A549 (cell line): ENCODE data around the gene GNG12. TPM values are rescaled to one million over a fixed set of nuclear protein-coding genes. Genes with fewer than 3 reads are reported as not detected.

ENCODE experiments used
- ATAC-seq, 2 experiments: fragments of 200-7000 bp in 1 of 2; fragments of >200 bp in 1 of 2; cut with Nextera tagmentation in 1 of 2; cut with Tn5 transposase in 1 of 2; 3 replicates each; pipeline versions ENCODE4 v1.8.0 to v1.9.1; 2018 to 2020; ENCODE audit warnings: mild to moderate bottlenecking in 1 of 2, moderate library complexity in 1 of 2
- CTCF ChIA-PET: fragments of 300-600 bp; sonication (Branson Sonifier 250); formaldehyde crosslinking; extraction: SDS; loops from one replicate; lab custom pipeline; 2021; ENCODE audit warnings: antibody characterized with exemption, inconsistent platforms; lab: Yijun Ruan, JAX
- POLR2A ChIA-PET: fragments of 350-600 bp; formaldehyde crosslinking; extraction: SDS; loops from one replicate; lab custom pipeline; 2021; ENCODE audit warnings: antibody characterized with exemption, inconsistent platforms; lab: Yijun Ruan, JAX
- DNase-seq, 2 experiments: peaks; one replicate each; pipeline versions ENCODE4 v3.0.0 to v3.0.0-alpha.2; 2011 to 2016; ENCODE audit warnings: low read depth in 1 of 2, low spot score in 1 of 2
- FAIRE-seq: peaks from 2 replicates; lab custom pipeline; 2011; peaks lifted over from hg19 to GRCh38; lab: Jason Lieb, UNC
- H3K27ac ChIP-seq, 2 experiments: fragments of >200 bp; sonication (Bioruptor Twin); formaldehyde crosslinking; 3 replicates each; pipeline ENCODE4 v1.5.1; 2016 to 2017
- H3K4me1 ChIP-seq: fragments of >200 bp; sonication (Bioruptor Twin); formaldehyde crosslinking; 3 replicates; pipeline ENCODE4 v1.6.1; 2016
- H3K4me2 ChIP-seq: fragments of >200 bp; sonication (Bioruptor Twin); formaldehyde crosslinking; 3 replicates; pipeline ENCODE4 v1.6.1; 2016
- H3K4me3 ChIP-seq: fragments of >200 bp; sonication (Bioruptor Twin); formaldehyde crosslinking; 3 replicates; pipeline ENCODE4 v1.5.1; 2016
- H3K9me3 ChIP-seq: fragments of >200 bp; sonication (Bioruptor Twin); formaldehyde crosslinking; 3 replicates; pipeline ENCODE4 v1.6.1; 2016
- ATOH8 ChIP-seq: fragments of 250-450 bp; sonication (Bioruptor Pico); IDR thresholded peaks from 2 replicates; pipeline ENCODE4 v1.5.0; 2020; ENCODE audit warnings: low read depth, mild to moderate bottlenecking, moderate library complexity
- BHLHE40 ChIP-seq: IDR thresholded peaks from 2 replicates; pipeline ENCODE4 v1.6.1; 2012; ENCODE audit warnings: low read depth, low read length, inconsistent platforms
- CEBPB ChIP-seq, 2 experiments: fragments of >200 bp in 1 of 2; sonication (Bioruptor Twin) in 1 of 2; formaldehyde crosslinking in 1 of 2; IDR thresholded peaks; 2 replicates each; pipeline ENCODE4 v1.6.1; 2012 to 2016
- CTCF ChIP-seq: fragments of >200 bp; sonication (Bioruptor Twin); formaldehyde crosslinking; IDR thresholded peaks from 3 replicates; pipeline ENCODE4 v1.5.1; 2016
- E2F6 ChIP-seq: IDR thresholded peaks from 2 replicates; pipeline ENCODE4 v1.6.1; 2012; ENCODE audit warnings: low read depth, borderline replicate concordance
- ESRRA ChIP-seq: fragments of 150-350 bp; IDR thresholded peaks from 2 replicates; pipeline ENCODE4 v1.6.1; 2014; ENCODE audit warnings: mild to moderate bottlenecking, low read length, borderline replicate concordance
- FOSB ChIP-seq: fragments of 250-450 bp; sonication (Bioruptor Pico); IDR thresholded peaks from 2 replicates; pipeline ENCODE4 v1.5.0; 2020; ENCODE audit warnings: mild to moderate bottlenecking, moderate library complexity
- HES2 ChIP-seq: fragments of >200 bp; sonication (Bioruptor Twin); formaldehyde crosslinking; IDR thresholded peaks from 2 replicates; pipeline ENCODE4 v1.6.1; 2016
- HOXA7 ChIP-seq: fragments of 250-450 bp; sonication (Bioruptor Pico); IDR thresholded peaks from 2 replicates; pipeline ENCODE4 v1.5.0; 2020; ENCODE audit warnings: mild to moderate bottlenecking, moderate library complexity
- JUN ChIP-seq, 2 experiments: fragments of >200 bp; sonication (Bioruptor Twin); formaldehyde crosslinking; IDR thresholded peaks; 2 replicates in 1 of 2; 3 replicates in 1 of 2; pipeline ENCODE4 v1.6.1; 2016 to 2017
- KDM1A ChIP-seq: fragments of 200-600 bp; sonication (generic); IDR thresholded peaks from 2 replicates; pipeline ENCODE4 v1.6.1; 2016; ENCODE audit warnings: low read depth, mild to moderate bottlenecking
- MAX ChIP-seq: IDR thresholded peaks from 2 replicates; pipeline ENCODE4 v1.6.1; 2012
- NPAS2 ChIP-seq: fragments of 250-450 bp; sonication (Bioruptor Pico); IDR thresholded peaks from 2 replicates; pipeline ENCODE4 v1.8.0; 2022; ENCODE audit warnings: mild to moderate bottlenecking, moderate library complexity, borderline replicate concordance
- PBX3 ChIP-seq: IDR thresholded peaks from 2 replicates; pipeline ENCODE4 v1.6.1; 2012
- PHF8 ChIP-seq: fragments of 200-600 bp; sonication (generic); IDR thresholded peaks from 2 replicates; pipeline ENCODE4 v1.6.1; 2016; ENCODE audit warnings: low read depth, mild to moderate bottlenecking, antibody characterized with exemption, moderate library complexity, borderline replicate concordance
- RAD21 ChIP-seq, 2 experiments: fragments of >200 bp in 1 of 2; sonication (Bioruptor Twin) in 1 of 2; formaldehyde crosslinking in 1 of 2; IDR thresholded peaks in 1 of 2; conservative IDR thresholded peaks in 1 of 2; 2 replicates in 1 of 2; 3 replicates in 1 of 2; pipeline ENCODE4 v1.6.1; 2012 to 2018; ENCODE audit warnings: inconsistent platforms in 1 of 2
- SMC3 ChIP-seq: fragments of >200 bp; sonication (Bioruptor Twin); formaldehyde crosslinking; IDR thresholded peaks from 3 replicates; pipeline ENCODE4 v1.6.1; 2018; ENCODE audit warnings: inconsistent platforms
- ZSCAN20 ChIP-seq: fragments of 250-450 bp; sonication (Bioruptor Pico); IDR thresholded peaks from 2 replicates; pipeline ENCODE4 v1.8.0; 2022; ENCODE audit warnings: mild to moderate bottlenecking, moderate library complexity
- WGBS: methylation state at CpG from one replicate; pipeline ENCODE4 v1.1.6; 2017; ENCODE audit errors: missing lambda C conversion rate; 5-methylcytosine and 5-hydroxymethylcytosine counted together
- polyA plus RNA-seq, 4 experiments: library from polyadenylated mRNA; depleted of rRNA in 3 of 4; stranded (reverse); fragments of >200 nt; fragmentation: RNase III in 1 of 4; extraction: RNeasy Plus Mini Kit Qiagen cat#74134 plus additional on column Dnase treatment in 1 of 4; gene quantifications; 2 replicates in 3 of 4; 3 replicates in 1 of 4; pipeline ENCODE4 v1.2.3, GENCODE V29; 2011 to 2017

Gene GNG12
- polyA plus RNA-seq, 2 of the 4 experiments (the other 2 are of a cell fraction) = 91.8 to 132 TPM

- TF ChIP-seq ZSCAN20 (CRISPR knock-in tag) (no peak), NPAS2 (CRISPR knock-in tag) (no peak)
These were observed 22.2 kb upstream of the GNG12 start (continued) for GRCh38 chr1:67855444-67855843.

GRCh38 chr1:67853704-67854103, 20.4 kb upstream of the GNG12 start:
- ATAC-seq = peak; percentile 76 to 86
- Histone ChIP-seq H3K27ac (peak overlapping the region; percentile 35 to 88), H3K4me2 (no peak overlapping the region), H3K4me1 (peaks cover 26% of the 10 kb centered on the region), H3K9me3 (no peaks in the 10 kb centered on the region), H3K4me3 (no peak overlapping the region)
- peak; percentile 59 to 83 for DNase-seq
- POLR2A ChIA-PET = no interaction called here
- TF ChIP-seq SMC3 = peak; percentile 97
- peak; percentile 71 for TF ChIP-seq CTCF
- TF ChIP-seq RAD21 (conservative IDR thresholded peaks at IDR 0.05 in 1 of 2, IDR thresholded peaks at IDR 0.05 in 1 of 2) = peak; percentile 95 to 97
- no peak for TF ChIP-seq HOXA7
- no peak for TF ChIP-seq ATOH8 (CRISPR knock-in tag)
- TF ChIP-seq PBX3 = no peak
- 0% methylated on average over 1 of the region's 2 CpGs for WGBS
- no peak for FAIRE-seq
- CTCF ChIA-PET = interaction anchor here (0.7 to 10.7 kb wide), 28 partner anchors 9 to 490 kb away, joined by 3 to 177 read pairs (median 4); no protein-coding TSS in a partner anchor

- CTCF ChIA-PET = interaction anchor here (0.7 to 10.7 kb wide), 13 partner anchors 11 to 469 kb away, joined by 3 to 177 read pairs (median 5); no protein-coding TSS in a partner anchor
- no peak for FAIRE-seq
These were observed 18.5 kb upstream of the GNG12 start for GRCh38 chr1:67851800-67852199.

More at GRCh38 chr1:67851800-67852199, 18.5 kb upstream of the GNG12 start:
- H3K27ac ChIP-seq = peak overlapping the region; percentile 77 to 88; a peak in 5 of 6 replicates
- no peak overlapping the region for H3K4me2 ChIP-seq
- peaks cover 26% of the 10 kb centered on the region for H3K4me1 ChIP-seq
- H3K4me3 ChIP-seq = no peak overlapping the region
- no peak for DNase-seq
- TF ChIP-seq BHLHE40 (no peak), JUN (IDR thresholded peaks at IDR 0.05) (no peak), FOSB (CRISPR knock-in tag) (no peak), ZSCAN20 (CRISPR knock-in tag) (no peak), PHF8 (no peak), CTCF (no peak), SMC3 (no peak), E2F6 (no peak), ESRRA (no peak), HES2 (no peak), MAX (no peak), CEBPB (IDR thresholded peaks at IDR 0.05) (no peak), KDM1A (no peak), NPAS2 (CRISPR knock-in tag) (no peak)
- ATAC-seq = no peak
- H3K9me3 ChIP-seq = no peaks in the 10 kb centered on the region
- WGBS = 95% methylated on average over 6 of the region's 6 CpGs
- POLR2A ChIA-PET = no interaction called here
